ENCODE data around the gene KCND2.

GRCh38 chr7:120413164-120413563 is 140.2 kb downstream of the KCND2 start:
- TF ChIP-seq TAF1 (IDR thresholded peaks at IDR 0.05; ENCODE audit: borderline replicate concordance, insufficient read depth, low read length) = no peak
- no peak for TF ChIP-seq SIN3A (IDR thresholded peaks at IDR 0.05; ENCODE audit: borderline replicate concordance, insufficient read depth, low read length)
- TF ChIP-seq, protein P1, sequence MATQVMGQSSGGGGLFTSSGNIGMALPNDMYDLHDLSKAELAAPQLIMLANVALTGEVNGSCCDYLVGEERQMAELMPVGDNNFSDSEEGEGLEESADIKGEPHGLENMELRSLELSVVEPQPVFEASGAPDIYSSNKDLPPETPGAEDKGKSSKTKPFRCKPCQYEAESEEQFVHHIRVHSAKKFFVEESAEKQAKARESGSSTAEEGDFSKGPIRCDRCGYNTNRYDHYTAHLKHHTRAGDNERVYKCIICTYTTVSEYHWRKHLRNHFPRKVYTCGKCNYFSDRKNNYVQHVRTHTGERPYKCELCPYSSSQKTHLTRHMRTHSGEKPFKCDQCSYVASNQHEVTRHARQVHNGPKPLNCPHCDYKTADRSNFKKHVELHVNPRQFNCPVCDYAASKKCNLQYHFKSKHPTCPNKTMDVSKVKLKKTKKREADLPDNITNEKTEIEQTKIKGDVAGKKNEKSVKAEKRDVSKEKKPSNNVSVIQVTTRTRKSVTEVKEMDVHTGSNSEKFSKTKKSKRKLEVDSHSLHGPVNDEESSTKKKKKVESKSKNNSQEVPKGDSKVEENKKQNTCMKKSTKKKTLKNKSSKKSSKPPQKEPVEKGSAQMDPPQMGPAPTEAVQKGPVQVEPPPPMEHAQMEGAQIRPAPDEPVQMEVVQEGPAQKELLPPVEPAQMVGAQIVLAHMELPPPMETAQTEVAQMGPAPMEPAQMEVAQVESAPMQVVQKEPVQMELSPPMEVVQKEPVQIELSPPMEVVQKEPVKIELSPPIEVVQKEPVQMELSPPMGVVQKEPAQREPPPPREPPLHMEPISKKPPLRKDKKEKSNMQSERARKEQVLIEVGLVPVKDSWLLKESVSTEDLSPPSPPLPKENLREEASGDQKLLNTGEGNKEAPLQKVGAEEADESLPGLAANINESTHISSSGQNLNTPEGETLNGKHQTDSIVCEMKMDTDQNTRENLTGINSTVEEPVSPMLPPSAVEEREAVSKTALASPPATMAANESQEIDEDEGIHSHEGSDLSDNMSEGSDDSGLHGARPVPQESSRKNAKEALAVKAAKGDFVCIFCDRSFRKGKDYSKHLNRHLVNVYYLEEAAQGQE (IDR thresholded peaks at IDR 0.05; ENCODE audit: insufficient read depth in 1 of 2, low read depth in 2 of 2, low read length in 2 of 2) = no peak
- TF ChIP-seq POLR2AphosphoS5 (IDR thresholded peaks at IDR 0.05; ENCODE audit: low read depth, low read length) = no peak

Data from PFSK-1 (cell line).